WTC11 (cell line): ENCODE results near the gene NPTX1. TPM values are rescaled to one million over a fixed set of nuclear protein-coding genes. Genes with fewer than 3 reads are reported as not detected.

Source experiments
- ATAC-seq: fragments of 200-7000 bp; cut with Tn5 transposase; 2 replicates; pipeline ENCODE4 v1.10.0; 2021; ENCODE audit warnings: mild to moderate bottlenecking, moderate library complexity
- CTCF ChIA-PET: fragments of 300-600 bp; sonication (Branson Sonifier 250); formaldehyde crosslinking; loops from one replicate; lab custom pipeline; 2021; ENCODE audit warnings: antibody characterized with exemption; lab: Charles Lee
- POLR2A ChIA-PET: fragments of 350-600 bp; sonication (Branson Sonifier 250); formaldehyde crosslinking; loops from one replicate; lab custom pipeline; 2021; ENCODE audit warnings: antibody characterized with exemption; lab: Charles Lee
- DNase-seq: peaks from one replicate; pipeline ENCODE4 v3.0.0; 2021; ENCODE audit warnings: low spot score
- H3K27ac Mint-ChIP-seq: 2 replicates; pipeline ENCODE4 v1.8.0; 2021; ENCODE audit warnings: mixed read lengths
- H3K27me3 Mint-ChIP-seq: 2 replicates; pipeline ENCODE4 v1.8.0; 2021; ENCODE audit warnings: low read depth, mild to moderate bottlenecking, moderate library complexity, mixed read lengths
- H3K36me3 Mint-ChIP-seq: 2 replicates; pipeline ENCODE4 v1.8.0; 2021; ENCODE audit warnings: mixed read lengths
- H3K4me1 Mint-ChIP-seq: 2 replicates; pipeline ENCODE4 v1.8.0; 2022; ENCODE audit warnings: mixed read lengths
- H3K4me3 Mint-ChIP-seq: 2 replicates; pipeline ENCODE4 v1.8.0; 2021; ENCODE audit warnings: mild to moderate bottlenecking, moderate library complexity, mixed read lengths
- H3K9me3 Mint-ChIP-seq: 2 replicates; pipeline ENCODE4 v1.8.0; 2021; ENCODE audit warnings: mixed read lengths
- ATF1 ChIP-seq: sonication (generic); formaldehyde crosslinking; IDR thresholded peaks from 2 replicates; pipeline ENCODE4 v1.8.1; 2023; ENCODE audit warnings: mild to moderate bottlenecking, moderate library complexity, missing genetic modification reagents
- CBFB ChIP-seq: sonication (generic); formaldehyde crosslinking; IDR thresholded peaks from 2 replicates; pipeline ENCODE4 v1.8.1; 2022; ENCODE audit warnings: mild to moderate bottlenecking, low read depth, missing genetic modification reagents
- FOXK1 ChIP-seq: sonication (generic); formaldehyde crosslinking; IDR thresholded peaks from 2 replicates; pipeline ENCODE4 v1.8.0; 2022; ENCODE audit warnings: mild to moderate bottlenecking, moderate library complexity, missing genetic modification reagents
- GABPB1 ChIP-seq: sonication (generic); formaldehyde crosslinking; IDR thresholded peaks from 2 replicates; pipeline ENCODE4 v1.8.1; 2023; ENCODE audit warnings: mild to moderate bottlenecking, missing genetic modification reagents
- IRF2 ChIP-seq: sonication (generic); formaldehyde crosslinking; IDR thresholded peaks from 2 replicates; pipeline ENCODE4 v1.8.0; 2022; ENCODE audit warnings: low read depth, missing genetic modification reagents, borderline replicate concordance
- MYBL2 ChIP-seq: sonication (generic); formaldehyde crosslinking; IDR thresholded peaks from 2 replicates; pipeline ENCODE4 v1.8.1; 2023; ENCODE audit warnings: mild to moderate bottlenecking, moderate library complexity, missing genetic modification reagents
- NR1H2 ChIP-seq: sonication (generic); formaldehyde crosslinking; IDR thresholded peaks from 2 replicates; pipeline ENCODE4 v1.9.0; 2021; ENCODE audit warnings: mild to moderate bottlenecking, moderate library complexity, missing genetic modification reagents
- OVOL2 ChIP-seq: fragments of 250-450 bp; sonication (Bioruptor Pico); IDR thresholded peaks from 2 replicates; pipeline ENCODE4 v1.9.0; 2021; ENCODE audit warnings: mild to moderate bottlenecking, borderline replicate concordance
- RELA ChIP-seq: sonication (generic); formaldehyde crosslinking; IDR thresholded peaks from 2 replicates; pipeline ENCODE4 v1.8.1; 2022; ENCODE audit warnings: missing genetic modification reagents, mild to moderate bottlenecking, borderline replicate concordance
- TCF7 ChIP-seq: sonication (generic); formaldehyde crosslinking; IDR thresholded peaks from 2 replicates; pipeline ENCODE4 v1.8.0; 2022; ENCODE audit warnings: mild to moderate bottlenecking, low read depth, missing genetic modification reagents, moderate library complexity
- ZNF317 ChIP-seq: sonication (generic); formaldehyde crosslinking; IDR thresholded peaks from 2 replicates; pipeline ENCODE4 v1.8.1; 2023; ENCODE audit warnings: low read depth, mild to moderate bottlenecking, moderate library complexity, missing genetic modification reagents, borderline replicate concordance
- ZNF416 ChIP-seq: fragments of 250-450 bp; sonication (Bioruptor Pico); IDR thresholded peaks from 2 replicates; pipeline ENCODE4 v1.9.0; 2021; ENCODE audit warnings: mild to moderate bottlenecking, inconsistent platforms
- total RNA-seq: library from RNA; stranded (reverse); gene quantifications from 3 replicates; pipeline ENCODE4 v1.2.3, GENCODE V29; 2021
- TF ChIP-seq, protein P1 (sequence below): sonication (generic); formaldehyde crosslinking; IDR thresholded peaks from 2 replicates; pipeline ENCODE4 v1.8.0; 2023; ENCODE audit warnings: missing genetic modification reagents
- TF ChIP-seq, protein P2 (sequence below): sonication (generic); formaldehyde crosslinking; IDR thresholded peaks from 2 replicates; pipeline ENCODE4 v1.8.0; 2023; ENCODE audit warnings: mild to moderate bottlenecking, missing genetic modification reagents
- TF ChIP-seq, protein P3 (sequence below): sonication (generic); formaldehyde crosslinking; IDR thresholded peaks from 2 replicates; pipeline ENCODE4 v1.8.1; 2023; ENCODE audit warnings: mild to moderate bottlenecking, missing genetic modification reagents, moderate library complexity
- TF ChIP-seq, protein P4 (sequence below): fragments of 250-450 bp; sonication (Bioruptor Pico); IDR thresholded peaks from 2 replicates; pipeline ENCODE4 v2.1.2; 2022; ENCODE audit warnings: mild to moderate bottlenecking, moderate library complexity
- TF ChIP-seq, protein P5 (sequence below): sonication (generic); formaldehyde crosslinking; IDR thresholded peaks from 2 replicates; pipeline ENCODE4 v1.8.1; 2022; ENCODE audit warnings: mild to moderate bottlenecking, missing genetic modification reagents, moderate library complexity, borderline replicate concordance

Gene NPTX1
- total RNA-seq, 1 experiment from 2014 or later, result 15.1 TPM

DNA sequence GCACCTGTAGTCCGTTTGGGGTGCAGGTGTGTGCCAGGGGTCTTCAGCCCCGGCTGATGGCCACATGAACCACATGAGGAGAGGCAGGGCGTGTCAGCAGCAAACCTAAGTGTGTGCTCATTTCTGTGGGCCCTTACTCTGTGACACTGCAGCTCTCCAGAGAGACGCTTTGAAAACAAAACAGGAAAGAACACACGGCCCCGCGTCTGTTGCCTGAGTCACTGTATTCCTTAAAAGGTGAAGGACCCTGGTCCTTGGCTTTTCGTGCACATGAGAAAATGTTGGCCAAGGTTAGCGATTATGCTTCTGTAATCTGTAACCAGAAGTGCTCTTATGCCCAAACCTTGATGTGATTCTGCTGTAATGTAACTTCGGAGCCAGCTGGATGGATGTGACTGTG, 38.9 kb downstream of the NPTX1 start:
- ChIA-PET POLR2A (no interaction called here), CTCF (interaction anchor here (3.3 kb wide), 1 partner anchor 10 kb away, joined by 17 read pairs; no protein-coding TSS in a partner anchor)
- Mint-ChIP-seq H3K9me3 (peaks cover 3% of the 10 kb centered on the region; the same call in 1 of the 2 replicates), H3K27me3 (peaks cover 20% of the 10 kb centered on the region), H3K36me3 (no peaks in the 10 kb centered on the region), H3K27ac (no peak overlapping the region), H3K4me1 (no peaks in the 10 kb centered on the region), H3K4me3 (no peak overlapping the region)
- ATAC-seq (no peak), DNase-seq (no peak)
- TF ChIP-seq TCF7 (CRISPR knock-in tag) (no peak), RELA (CRISPR knock-in tag) (no peak), ZNF416 (CRISPR knock-in tag) (no peak), NR1H2 (no peak), OVOL2 (no peak), ATF1 (no peak)
- TF ChIP-seq, protein P1, sequence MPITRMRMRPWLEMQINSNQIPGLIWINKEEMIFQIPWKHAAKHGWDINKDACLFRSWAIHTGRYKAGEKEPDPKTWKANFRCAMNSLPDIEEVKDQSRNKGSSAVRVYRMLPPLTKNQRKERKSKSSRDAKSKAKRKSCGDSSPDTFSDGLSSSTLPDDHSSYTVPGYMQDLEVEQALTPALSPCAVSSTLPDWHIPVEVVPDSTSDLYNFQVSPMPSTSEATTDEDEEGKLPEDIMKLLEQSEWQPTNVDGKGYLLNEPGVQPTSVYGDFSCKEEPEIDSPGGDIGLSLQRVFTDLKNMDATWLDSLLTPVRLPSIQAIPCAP (CRISPR knock-in tag), result no peak
- TF ChIP-seq, protein P2, sequence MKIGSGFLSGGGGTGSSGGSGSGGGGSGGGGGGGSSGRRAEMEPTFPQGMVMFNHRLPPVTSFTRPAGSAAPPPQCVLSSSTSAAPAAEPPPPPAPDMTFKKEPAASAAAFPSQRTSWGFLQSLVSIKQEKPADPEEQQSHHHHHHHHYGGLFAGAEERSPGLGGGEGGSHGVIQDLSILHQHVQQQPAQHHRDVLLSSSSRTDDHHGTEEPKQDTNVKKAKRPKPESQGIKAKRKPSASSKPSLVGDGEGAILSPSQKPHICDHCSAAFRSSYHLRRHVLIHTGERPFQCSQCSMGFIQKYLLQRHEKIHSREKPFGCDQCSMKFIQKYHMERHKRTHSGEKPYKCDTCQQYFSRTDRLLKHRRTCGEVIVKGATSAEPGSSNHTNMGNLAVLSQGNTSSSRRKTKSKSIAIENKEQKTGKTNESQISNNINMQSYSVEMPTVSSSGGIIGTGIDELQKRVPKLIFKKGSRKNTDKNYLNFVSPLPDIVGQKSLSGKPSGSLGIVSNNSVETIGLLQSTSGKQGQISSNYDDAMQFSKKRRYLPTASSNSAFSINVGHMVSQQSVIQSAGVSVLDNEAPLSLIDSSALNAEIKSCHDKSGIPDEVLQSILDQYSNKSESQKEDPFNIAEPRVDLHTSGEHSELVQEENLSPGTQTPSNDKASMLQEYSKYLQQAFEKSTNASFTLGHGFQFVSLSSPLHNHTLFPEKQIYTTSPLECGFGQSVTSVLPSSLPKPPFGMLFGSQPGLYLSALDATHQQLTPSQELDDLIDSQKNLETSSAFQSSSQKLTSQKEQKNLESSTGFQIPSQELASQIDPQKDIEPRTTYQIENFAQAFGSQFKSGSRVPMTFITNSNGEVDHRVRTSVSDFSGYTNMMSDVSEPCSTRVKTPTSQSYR (CRISPR knock-in tag), result no peak
- TF ChIP-seq, protein P3, sequence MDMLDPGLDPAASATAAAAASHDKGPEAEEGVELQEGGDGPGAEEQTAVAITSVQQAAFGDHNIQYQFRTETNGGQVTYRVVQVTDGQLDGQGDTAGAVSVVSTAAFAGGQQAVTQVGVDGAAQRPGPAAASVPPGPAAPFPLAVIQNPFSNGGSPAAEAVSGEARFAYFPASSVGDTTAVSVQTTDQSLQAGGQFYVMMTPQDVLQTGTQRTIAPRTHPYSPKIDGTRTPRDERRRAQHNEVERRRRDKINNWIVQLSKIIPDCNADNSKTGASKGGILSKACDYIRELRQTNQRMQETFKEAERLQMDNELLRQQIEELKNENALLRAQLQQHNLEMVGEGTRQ (CRISPR knock-in tag), result no peak

DNA sequence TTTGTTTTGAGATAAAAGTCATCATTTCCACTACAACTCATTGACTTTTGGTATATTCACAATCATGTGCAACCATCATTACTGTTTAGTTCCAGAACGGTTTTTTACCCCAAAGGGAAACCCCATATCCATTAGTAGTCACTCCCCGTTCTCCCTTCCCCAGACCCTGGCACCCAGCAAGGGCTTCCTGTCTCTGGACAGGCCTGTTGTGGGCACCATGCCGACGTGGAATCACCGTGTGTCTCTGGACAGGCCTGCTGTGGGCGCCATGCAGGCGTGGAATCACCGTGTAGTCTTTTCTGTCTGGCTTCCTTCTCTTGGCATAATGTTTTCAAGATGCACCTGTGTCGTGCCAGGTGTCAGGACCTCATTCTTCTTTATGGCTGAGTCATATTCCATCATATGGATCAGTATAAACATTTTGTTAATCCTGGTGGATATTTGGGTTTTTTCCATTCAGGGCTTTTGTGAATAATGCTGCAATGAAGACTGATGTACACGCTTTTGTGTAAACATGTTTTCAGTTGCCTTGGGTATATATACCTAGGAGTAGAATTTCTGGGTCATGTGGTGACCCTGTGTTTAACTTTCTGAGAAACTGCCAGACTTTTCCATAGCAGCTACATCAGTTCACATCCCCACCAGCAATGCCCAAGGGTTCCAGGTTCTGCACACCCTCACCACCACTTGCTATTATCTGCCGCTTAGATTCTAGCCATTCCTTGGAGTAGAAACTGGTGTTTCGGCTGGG, 42.3 kb downstream of the NPTX1 start:
- Mint-ChIP-seq H3K27ac (no peak overlapping the region), H3K4me1 (no peaks in the 10 kb centered on the region), H3K4me3 (no peak overlapping the region), H3K9me3 (peaks cover 3% of the 10 kb centered on the region; the same call in 1 of the 2 replicates), H3K36me3 (no peaks in the 10 kb centered on the region), H3K27me3 (peaks cover 12% of the 10 kb centered on the region)
- ATAC-seq, result no peak
- ChIA-PET POLR2A (no interaction called here), CTCF (no interaction called here)
- no peak for DNase-seq
- TF ChIP-seq, protein P4, sequence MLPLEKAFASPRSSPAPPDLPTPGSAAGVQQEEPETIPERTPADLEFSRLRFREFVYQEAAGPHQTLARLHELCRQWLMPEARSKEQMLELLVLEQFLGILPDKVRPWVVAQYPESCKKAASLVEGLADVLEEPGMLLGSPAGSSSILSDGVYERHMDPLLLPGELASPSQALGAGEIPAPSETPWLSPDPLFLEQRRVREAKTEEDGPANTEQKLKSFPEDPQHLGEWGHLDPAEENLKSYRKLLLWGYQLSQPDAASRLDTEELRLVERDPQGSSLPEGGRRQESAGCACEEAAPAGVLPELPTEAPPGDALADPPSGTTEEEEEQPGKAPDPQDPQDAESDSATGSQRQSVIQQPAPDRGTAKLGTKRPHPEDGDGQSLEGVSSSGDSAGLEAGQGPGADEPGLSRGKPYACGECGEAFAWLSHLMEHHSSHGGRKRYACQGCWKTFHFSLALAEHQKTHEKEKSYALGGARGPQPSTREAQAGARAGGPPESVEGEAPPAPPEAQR (CRISPR knock-in tag), result no peak
- TF ChIP-seq GABPB1 (CRISPR knock-in tag) (no peak), FOXK1 (CRISPR knock-in tag) (no peak), CBFB (CRISPR knock-in tag) (no peak), IRF2 (CRISPR knock-in tag) (no peak), MYBL2 (CRISPR knock-in tag) (no peak), ZNF317 (CRISPR knock-in tag) (no peak), RELA (CRISPR knock-in tag) (no peak)
- TF ChIP-seq, protein P5, sequence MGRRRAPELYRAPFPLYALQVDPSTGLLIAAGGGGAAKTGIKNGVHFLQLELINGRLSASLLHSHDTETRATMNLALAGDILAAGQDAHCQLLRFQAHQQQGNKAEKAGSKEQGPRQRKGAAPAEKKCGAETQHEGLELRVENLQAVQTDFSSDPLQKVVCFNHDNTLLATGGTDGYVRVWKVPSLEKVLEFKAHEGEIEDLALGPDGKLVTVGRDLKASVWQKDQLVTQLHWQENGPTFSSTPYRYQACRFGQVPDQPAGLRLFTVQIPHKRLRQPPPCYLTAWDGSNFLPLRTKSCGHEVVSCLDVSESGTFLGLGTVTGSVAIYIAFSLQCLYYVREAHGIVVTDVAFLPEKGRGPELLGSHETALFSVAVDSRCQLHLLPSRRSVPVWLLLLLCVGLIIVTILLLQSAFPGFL (CRISPR knock-in tag), result no peak
